ENCODE results near the gene STARD6. TPM values are rescaled to one million over a fixed set of nuclear protein-coding genes. Genes with fewer than 3 reads are reported as not detected.

STARD6 gene
- total and polyA plus RNA-seq, 10 of the 15 experiments (the other 5 are each of a cell fraction or from before 2014, with no cell fraction given) = 0.10 to 0.84 (median 0.34) TPM; not detected in 3

GRCh38 chr18:54279477-54280219 is 78.0 kb downstream of the STARD6 start (continued):
- TF ChIP-seq TCF7 (IDR thresholded peaks at IDR 0.05; ENCODE audit: borderline replicate concordance) = no peak

GRCh38 chr18:54278615-54279014 is 79.0 kb downstream of the STARD6 start:
- ChIA-PET SMC1A (ENCODE audit: uncharacterized antibody, unreplicated experiment) (interaction anchor here (1.4 to 2.9 kb wide), 5 partner anchors 8 to 159 kb away, joined by 4 to 13 read pairs (median 7); partner anchors contain the start of gene POLI), CTCF (interaction anchor here (1.6 to 1.9 kb wide), 3 partner anchors 8 to 72 kb away, joined by 5 to 10 read pairs (median 6); no protein-coding TSS in a partner anchor), POLR2A (interaction anchor here (1.0 to 1.4 kb wide), 4 partner anchors 9 to 61 kb away, joined by 3 read pairs; partner anchors contain the start of gene POLI), RAD21 (ENCODE audit: unreplicated experiment) (interaction anchor here (0.7 to 1.2 kb wide), 3 partner anchors 9 to 712 kb away, joined by 3 to 5 read pairs (median 3); partner anchors contain the start of gene POLI)
- FAIRE-seq (no peak), ATAC-seq (peak; percentile 57), DNase-seq (ENCODE audit: low read depth, low spot score) (no peak)
- peaks cover 0 to 14% of the 10 kb centered on the region in 2 experiments; a peak in 2 of 4 replicates for H3K36me3 ChIP-seq (ENCODE audit: control insufficient read depth in 2 of 2, insufficient read depth in 2 of 2, low read length in 1 of 2)
- H3K9ac ChIP-seq (ENCODE audit: control insufficient read depth, insufficient read depth, low read length) = no peak overlapping the region
- H2AFZ ChIP-seq (ENCODE audit: control insufficient read depth, low read depth, low read length) = no peak overlapping the region
- H3K27ac ChIP-seq (ENCODE audit: control insufficient read depth, insufficient read depth) = no peak overlapping the region
- WGBS (ENCODE audit: insufficient coverage, insufficient replicate concordance, low lambda C conversion rate, missing lambda C conversion rate) = 80% methylated on average over 1 of the region's 1 CpG
- H3K27me3 ChIP-seq (replicated peaks in 1 of 2; ENCODE audit: control insufficient read depth in 2 of 2, insufficient read depth in 2 of 2, low read length in 1 of 2) = no peaks in the 10 kb centered on the region
- H3K4me1 ChIP-seq (ENCODE audit: control insufficient read depth, insufficient read depth, low read length) = peaks cover 18% of the 10 kb centered on the region; the same call in 1 of the 2 replicates
- TF ChIP-seq FOS (IDR thresholded peaks at IDR 0.05; ENCODE audit: borderline replicate concordance, extremely low read depth, insufficient read length) (no peak), ZNF217 (IDR thresholded peaks at IDR 0.05) (no peak), SUPT20H (IDR thresholded peaks at IDR 0.05; ENCODE audit: borderline replicate concordance, control insufficient read depth, low read depth, low read length) (no peak), ZNF687 (IDR thresholded peaks at IDR 0.05) (no peak), GATAD2B (conservative IDR thresholded peaks at IDR 0.05; ENCODE audit: low read depth) (no peak), RB1 (IDR thresholded peaks at IDR 0.05; ENCODE audit: borderline replicate concordance) (no peak), TARDBP (IDR thresholded peaks at IDR 0.05; ENCODE audit: borderline replicate concordance) (no peak)
- H3K9me3 ChIP-seq (replicated peaks; ENCODE audit: control insufficient read depth, insufficient read depth, low read length) = no peaks in the 10 kb centered on the region; the same call in 1 of the 3 replicates
- intact Hi-C loops (cut with micrococcal nuclease; ENCODE audit: unreplicated experiment) (no loop called here), in situ Hi-C loops (cut with MboI) (no loop called here)
- no peaks in the 10 kb centered on the region for H3K79me2 ChIP-seq (ENCODE audit: control insufficient read depth, insufficient read depth, low read length)
- H4K20me1 ChIP-seq (ENCODE audit: control insufficient read depth, insufficient read depth) = no peaks in the 10 kb centered on the region
- BruUV-seq (replicated peaks) = no TSS peak
- no peak overlapping the region for H3K4me3 ChIP-seq
- no peak overlapping the region for H3K4me2 ChIP-seq (ENCODE audit: control insufficient read depth, insufficient read depth)

All from GM12878 (cell line).